ENCODE measurements around the gene PLA2G15.

- TF ChIP-seq GATA2 (IDR thresholded peaks at IDR 0.05; ENCODE audit: low read depth, low read length), result no peak
- TF ChIP-seq GATA3 (IDR thresholded peaks at IDR 0.05; ENCODE audit: low read depth, low read length), result no peak
Observed at GRCh38 chr16:68283801-68284598, 38.8 kb downstream of the PLA2G15 start.
